Neural progenitor cell (in vitro differentiated cells): Measurements from ENCODE around the gene TMEM87A. TPM values are rescaled to one million over a fixed set of nuclear protein-coding genes. Genes with fewer than 3 reads are reported as not detected.

Experiments used
- DNase-seq: peaks from one replicate; pipeline ENCODE4 v3.0.0-alpha.2; 2016; ENCODE audit warnings: low spot score
- H2AFZ ChIP-seq: fragments of 200-600 bp; sonication (generic); replicated peaks from 2 replicates; pipeline ENCODE4 v1.6.1; 2016; ENCODE audit warnings: antibody characterized with exemption
- H3F3A ChIP-seq: fragments of 200-600 bp; sonication (generic); 2 replicates; pipeline ENCODE4 v1.6.1; 2016; ENCODE audit warnings: antibody characterized with exemption, low read depth
- H3K27ac ChIP-seq: fragments of 200-600 bp; sonication (generic); 2 replicates; pipeline ENCODE4 v1.5.1; 2016; ENCODE audit warnings: mild to moderate bottlenecking
- H3K27me3 ChIP-seq: fragments of 200-600 bp; sonication (generic); 2 replicates; pipeline ENCODE4 v1.6.1; 2016; ENCODE audit warnings: mild to moderate bottlenecking, moderate library complexity
- H3K36me3 ChIP-seq: fragments of 200-600 bp; sonication (generic); 2 replicates; pipeline ENCODE4 v1.5.1; 2016
- H3K4me1 ChIP-seq: fragments of 200-600 bp; sonication (generic); 2 replicates; pipeline ENCODE4 v1.6.1; 2016; ENCODE audit warnings: mixed run types
- H3K4me2 ChIP-seq: fragments of 200-600 bp; sonication (generic); 2 replicates; pipeline ENCODE4 v1.6.1; 2016
- H3K4me3 ChIP-seq: fragments of 200-600 bp; sonication (generic); 2 replicates; pipeline ENCODE4 v1.5.1; 2016
- H3K79me2 ChIP-seq: fragments of 200-600 bp; sonication (generic); 2 replicates; pipeline ENCODE4 v1.6.1; 2016; ENCODE audit warnings: low read depth
- H3K9ac ChIP-seq: fragments of 200-600 bp; sonication (generic); 2 replicates; pipeline ENCODE4 v1.6.1; 2016
- H3K9me3 ChIP-seq: fragments of 200-600 bp; sonication (generic); 2 replicates; pipeline ENCODE4 v1.5.1; 2016; ENCODE audit warnings: low read depth
- H4K20me1 ChIP-seq: fragments of 200-600 bp; sonication (generic); 2 replicates; pipeline ENCODE4 v1.6.1; 2016; ENCODE audit warnings: low read depth
- H3K27ac Mint-ChIP-seq: 3 replicates; pipeline ENCODE4 v1.8.0; 2021; ENCODE audit warnings: mixed read lengths
- H3K27me3 Mint-ChIP-seq: 2 replicates; pipeline ENCODE4 v1.8.0; 2022; ENCODE audit warnings: low read depth, mild to moderate bottlenecking, inconsistent platforms, moderate library complexity, mixed read lengths; ENCODE audit not compliant: insufficient read depth
- H3K36me3 Mint-ChIP-seq: 3 replicates; pipeline ENCODE4 v1.8.0; 2021; ENCODE audit warnings: mixed read lengths
- H3K4me1 Mint-ChIP-seq: 3 replicates; pipeline ENCODE4 v1.8.0; 2021; ENCODE audit warnings: mixed read lengths
- H3K4me3 Mint-ChIP-seq: 3 replicates; pipeline ENCODE4 v1.8.0; 2021; ENCODE audit warnings: mild to moderate bottlenecking, moderate library complexity, mixed read lengths
- H3K9me3 Mint-ChIP-seq: 3 replicates; pipeline ENCODE4 v1.8.0; 2020; ENCODE audit warnings: mixed read lengths
- CTCF ChIP-seq: fragments of 200-600 bp; sonication (generic); IDR thresholded peaks from 2 replicates; pipeline ENCODE4 v1.5.1; 2017; ENCODE audit warnings: antibody characterized with exemption, mild to moderate bottlenecking
- EZH2 ChIP-seq: fragments of 200-600 bp; sonication (generic); IDR thresholded peaks from 2 replicates; pipeline ENCODE4 v1.6.1; 2017; ENCODE audit warnings: antibody characterized with exemption, mild to moderate bottlenecking, moderate library complexity
- EZH2phosphoT487 ChIP-seq: fragments of 200-600 bp; sonication (generic); IDR thresholded peaks from 2 replicates; pipeline ENCODE4 v1.6.1; 2017; ENCODE audit warnings: antibody characterized with exemption
- total RNA-seq: library from RNA; depleted of rRNA; stranded (reverse); fragments of >200 nt; gene quantifications from 2 replicates; pipeline ENCODE4 v1.2.3, GENCODE V29; 2015; ENCODE audit warnings: low replicate concordance

The TMEM87A gene
- total RNA-seq, 1 donor from 2014 or later, result 47.0 TPM

DNA sequence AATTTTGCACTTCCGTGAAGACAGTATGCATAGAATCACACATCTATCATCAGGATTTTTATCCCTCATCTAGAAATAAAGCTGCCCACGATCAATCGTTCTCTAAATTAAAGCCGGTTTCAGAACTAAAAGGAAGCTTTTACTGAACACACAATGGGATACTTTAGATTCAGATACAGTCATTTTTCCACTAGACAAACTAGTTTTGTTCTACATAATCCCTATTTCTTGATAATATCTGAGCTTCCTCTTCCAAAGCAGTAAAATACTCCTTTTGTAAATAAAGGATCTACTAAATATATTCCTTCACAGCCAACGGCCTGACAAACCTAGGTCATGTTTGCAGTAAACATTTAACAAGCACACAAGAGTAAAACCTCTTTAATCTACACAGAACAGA, 2.2 kb downstream of the TMEM87A start:
- Histone ChIP-seq H3K79me2 (peaks cover 55% of the 10 kb centered on the region), H4K20me1 (no peaks in the 10 kb centered on the region), H2AFZ (no peak overlapping the region), H3K9me3 (no peaks in the 10 kb centered on the region), H3K36me3 (peaks cover 11% of the 10 kb centered on the region), H3K9ac (no peak overlapping the region), H3K27ac (no peak overlapping the region), H3K27me3 (no peaks in the 10 kb centered on the region), H3K4me1 (peaks cover 24% of the 10 kb centered on the region), H3K4me3 (peak overlapping the region; percentile 78), H3F3A (peaks cover 19% of the 10 kb centered on the region), H3K4me2 (peak overlapping the region; percentile 86)
- TF ChIP-seq EZH2phosphoT487, result no peak
- Mint-ChIP-seq H3K4me1 (peaks cover 36% of the 10 kb centered on the region), H3K36me3 (peaks cover 7% of the 10 kb centered on the region), H3K27me3 (no peaks in the 10 kb centered on the region), H3K4me3 (no peak overlapping the region), H3K9me3 (no peaks in the 10 kb centered on the region), H3K27ac (no peak overlapping the region)
- DNase-seq, result no peak

DNA sequence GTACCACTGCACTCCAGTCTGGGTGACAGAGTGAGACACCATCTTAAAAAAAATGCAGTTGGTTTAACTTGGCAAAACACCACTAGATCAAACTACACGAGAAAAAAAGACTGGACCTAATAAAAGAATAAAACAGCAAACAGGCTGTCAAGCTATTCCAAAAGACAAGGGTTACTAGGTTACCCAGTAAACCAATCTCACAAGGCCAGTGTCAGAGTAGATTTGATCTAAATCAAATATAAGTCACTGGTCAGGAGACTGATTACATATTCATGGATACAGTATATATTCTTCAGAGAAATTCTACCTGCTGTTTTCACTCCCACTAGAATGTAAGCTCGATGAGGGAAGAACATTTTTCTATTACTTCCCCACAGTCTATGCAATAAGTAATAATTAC, 2.7 kb downstream of the TMEM87A start:
- Histone ChIP-seq H3K79me2 (peaks cover 55% of the 10 kb centered on the region), H3K4me1 (peaks cover 19% of the 10 kb centered on the region), H2AFZ (no peak overlapping the region), H3K36me3 (peaks cover 11% of the 10 kb centered on the region), H3K9ac (no peak overlapping the region), H3K27ac (no peak overlapping the region), H3K9me3 (no peaks in the 10 kb centered on the region), H3K27me3 (no peaks in the 10 kb centered on the region), H3K4me2 (peak overlapping the region; percentile 86), H4K20me1 (no peaks in the 10 kb centered on the region), H3K4me3 (no peak overlapping the region), H3F3A (peaks cover 19% of the 10 kb centered on the region)
- Mint-ChIP-seq H3K27ac (no peak overlapping the region), H3K4me1 (peaks cover 32% of the 10 kb centered on the region), H3K4me3 (peak overlapping the region; percentile 38), H3K9me3 (no peaks in the 10 kb centered on the region), H3K27me3 (no peaks in the 10 kb centered on the region), H3K36me3 (peaks cover 11% of the 10 kb centered on the region)
- TF ChIP-seq EZH2, result no peak
- TF ChIP-seq EZH2phosphoT487, result no peak
- TF ChIP-seq CTCF, result no peak
- no peak for DNase-seq

GRCh38 chr15:42267286-42267685, 5.9 kb downstream of the TMEM87A start:
- H3K27ac Mint-ChIP-seq, result no peak overlapping the region
- H3K36me3 ChIP-seq, result peaks cover 18% of the 10 kb centered on the region
- no peak overlapping the region for H3K4me2 ChIP-seq
- H3K4me3 ChIP-seq, result no peak overlapping the region
- DNase-seq, result no peak
- no peaks in the 10 kb centered on the region for H3K27me3 Mint-ChIP-seq
- H3K27me3 ChIP-seq, result no peaks in the 10 kb centered on the region
- no peaks in the 10 kb centered on the region for H3K9me3 Mint-ChIP-seq
- H3K4me3 Mint-ChIP-seq, result no peak overlapping the region
- H3K79me2 ChIP-seq, result peaks cover 49% of the 10 kb centered on the region
- H3K27ac ChIP-seq, result no peak overlapping the region
- H3K9me3 ChIP-seq, result no peaks in the 10 kb centered on the region
- no peak overlapping the region for H2AFZ ChIP-seq
- no peak overlapping the region for H3K9ac ChIP-seq
- H3K4me1 ChIP-seq, result peaks cover 11% of the 10 kb centered on the region
- H4K20me1 ChIP-seq, result no peaks in the 10 kb centered on the region
- peaks cover 12% of the 10 kb centered on the region for H3K4me1 Mint-ChIP-seq
- H3K36me3 Mint-ChIP-seq, result peaks cover 34% of the 10 kb centered on the region
- TF ChIP-seq EZH2 (no peak), EZH2phosphoT487 (no peak)
- H3F3A ChIP-seq, result no peaks in the 10 kb centered on the region

DNA sequence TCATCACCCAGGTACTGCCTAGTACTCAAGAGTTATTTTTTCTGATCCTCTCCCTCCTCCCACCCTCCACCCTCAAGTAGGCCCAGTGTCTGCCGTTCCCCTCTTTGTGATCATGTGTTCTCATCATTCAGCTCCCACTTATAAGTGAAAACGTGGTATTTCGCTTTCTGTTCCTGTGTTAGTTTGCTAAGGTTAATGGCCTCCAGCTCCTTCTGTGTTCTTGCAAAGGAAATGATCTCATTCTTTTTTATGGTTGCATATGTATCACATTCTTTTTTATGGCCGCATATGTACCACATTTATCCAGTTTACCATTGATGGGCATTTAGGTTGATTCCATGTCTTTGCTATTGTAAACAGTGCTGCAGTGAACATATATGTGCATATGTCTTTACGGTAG, 8.4 kb downstream of the TMEM87A start:
- Histone ChIP-seq H3K27ac (no peak overlapping the region), H4K20me1 (no peaks in the 10 kb centered on the region), H3K27me3 (no peaks in the 10 kb centered on the region), H3K36me3 (peaks cover 32% of the 10 kb centered on the region), H3K4me1 (no peaks in the 10 kb centered on the region), H3F3A (no peaks in the 10 kb centered on the region), H2AFZ (no peak overlapping the region), H3K9me3 (no peaks in the 10 kb centered on the region), H3K79me2 (peaks cover 24% of the 10 kb centered on the region), H3K4me2 (no peak overlapping the region), H3K4me3 (no peak overlapping the region), H3K9ac (no peak overlapping the region)
- Mint-ChIP-seq H3K9me3 (no peaks in the 10 kb centered on the region), H3K27ac (no peak overlapping the region), H3K27me3 (no peaks in the 10 kb centered on the region), H3K36me3 (peaks cover 44% of the 10 kb centered on the region), H3K4me1 (no peaks in the 10 kb centered on the region), H3K4me3 (no peak overlapping the region)
- TF ChIP-seq EZH2 (no peak), CTCF (no peak), EZH2phosphoT487 (no peak)
- DNase-seq, result no peak
